Activated T-cell treated with anti-CD3 and anti-CD28 coated beads, Interleukin-2, amount 50 U/mL, for 24 hours (primary cell): Measurements from ENCODE around the gene KRTAP10-2.
"Not testable (repeated sequence)": the region's sequence is repeated elsewhere in the genome, so short reads cannot be mapped to it uniquely, and the experiment has no call there.

Experiments used
- DNase-seq: peaks from one replicate; pipeline ENCODE4 v3.0.0-alpha.2; 2020
- H3K27ac Mint-ChIP-seq: 2 replicates; pipeline ENCODE4 v1.8.0; 2020; ENCODE audit warnings: mild to moderate bottlenecking, mixed read lengths
- H3K27me3 Mint-ChIP-seq: 2 replicates; pipeline ENCODE4 v1.8.0; 2020; ENCODE audit warnings: mixed read lengths
- H3K36me3 Mint-ChIP-seq: 2 replicates; pipeline ENCODE4 v1.8.0; 2020; ENCODE audit warnings: low read depth, mixed read lengths
- H3K4me1 Mint-ChIP-seq: 2 replicates; pipeline ENCODE4 v1.8.0; 2020; ENCODE audit warnings: low read depth, mixed read lengths
- H3K4me3 Mint-ChIP-seq: 2 replicates; pipeline ENCODE4 v1.8.0; 2020; ENCODE audit warnings: mild to moderate bottlenecking, moderate library complexity, mixed read lengths
- H3K9me3 Mint-ChIP-seq: 2 replicates; pipeline ENCODE4 v1.8.0; 2020; ENCODE audit warnings: mixed read lengths

KRTAP10-2 gene

DNA sequence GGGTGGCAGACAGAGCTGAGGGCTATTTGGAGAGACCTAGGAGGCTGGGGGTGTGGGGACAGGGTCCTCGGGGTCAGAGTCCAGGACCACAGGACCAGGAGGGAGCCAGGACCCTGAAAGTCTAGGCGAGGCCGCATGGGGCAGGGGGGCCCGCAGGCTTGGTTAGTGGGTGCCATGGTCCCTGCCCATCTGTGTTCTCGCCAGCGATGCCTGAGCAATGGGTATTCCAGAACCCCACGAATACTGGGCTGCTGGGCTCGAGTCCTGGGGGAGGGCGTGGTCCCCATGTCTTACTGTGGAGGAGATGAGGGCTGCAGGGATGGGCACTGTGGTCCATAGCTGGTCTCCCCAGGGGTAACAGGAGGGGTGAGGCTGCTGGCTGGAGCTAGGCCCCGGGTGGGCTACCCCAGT is 39.0 kb upstream of the KRTAP10-2 start:
- Mint-ChIP-seq H3K4me1 (no peaks in the 10 kb centered on the region), H3K27me3 (peaks cover 14% of the 10 kb centered on the region), H3K9me3 (no peaks in the 10 kb centered on the region), H3K36me3 (no peaks in the 10 kb centered on the region), H3K27ac (no peak overlapping the region), H3K4me3 (no peak overlapping the region)
- DNase-seq, result no peak

DNA sequence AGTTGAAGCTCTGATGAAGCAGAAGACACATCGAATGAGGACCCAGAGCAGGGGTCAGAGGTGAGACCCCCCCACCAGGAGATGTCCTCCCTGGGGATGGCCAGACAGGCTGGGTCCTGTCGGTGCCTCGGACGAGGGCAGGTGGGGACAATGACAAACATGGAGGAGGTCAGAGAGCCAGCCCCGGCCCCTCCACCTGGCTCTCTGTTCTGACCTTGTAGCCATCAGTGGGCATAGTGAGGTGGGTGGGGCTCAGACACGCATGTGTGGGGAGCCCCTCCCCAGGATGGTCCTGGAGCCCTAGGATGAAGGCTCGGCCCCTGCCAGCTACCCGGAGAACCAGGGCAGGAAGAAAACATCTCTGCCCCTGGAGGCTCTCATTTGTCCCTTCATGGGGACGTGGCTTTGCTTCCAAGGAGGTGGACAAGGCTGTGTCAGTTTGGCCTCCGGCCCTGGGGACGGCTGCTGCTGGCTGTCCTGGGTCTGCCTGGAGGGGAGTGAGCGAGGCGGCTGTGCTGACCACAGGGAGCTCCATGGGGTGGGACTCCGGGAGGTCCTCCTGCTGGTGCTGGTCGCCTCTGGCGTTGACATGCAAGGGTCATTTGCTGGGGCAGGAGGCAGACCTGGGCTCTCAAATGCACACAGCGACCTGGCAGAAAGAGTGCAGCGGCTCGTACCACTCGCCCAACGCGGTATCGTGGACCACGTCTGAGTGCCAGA is 38.4 kb upstream of the KRTAP10-2 start:
- Mint-ChIP-seq H3K4me3 (no peak overlapping the region), H3K27me3 (peaks cover 17% of the 10 kb centered on the region), H3K27ac (no peak overlapping the region)

DNA sequence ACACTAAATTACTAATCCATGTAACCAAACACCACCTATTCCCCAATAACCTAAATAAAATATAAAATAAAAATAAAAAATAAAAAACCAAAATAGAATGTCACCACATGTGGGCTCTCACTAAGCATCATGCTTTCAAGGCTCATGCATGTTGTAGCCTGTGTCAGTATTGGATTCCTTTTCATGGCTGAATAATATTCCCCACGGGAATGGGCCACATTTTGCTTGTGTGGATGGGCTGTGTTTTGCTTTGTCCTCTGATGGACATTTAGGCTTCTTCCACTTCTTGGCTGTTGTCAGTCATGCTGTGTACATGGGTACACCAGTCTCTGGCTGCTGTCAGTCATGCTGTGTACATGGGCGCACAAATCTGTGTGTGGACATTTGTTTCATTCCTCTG is 37.8 kb upstream of the KRTAP10-2 start:
- no peaks in the 10 kb centered on the region for H3K36me3 Mint-ChIP-seq
- H3K4me1 Mint-ChIP-seq, result peaks cover 2% of the 10 kb centered on the region
- no peak overlapping the region for H3K4me3 Mint-ChIP-seq
- no peak for DNase-seq
- no peak overlapping the region for H3K27ac Mint-ChIP-seq
- no peaks in the 10 kb centered on the region for H3K9me3 Mint-ChIP-seq
- H3K27me3 Mint-ChIP-seq, result peaks cover 17% of the 10 kb centered on the region

More for the DNA sequence above, 38.4 kb upstream of the KRTAP10-2 start:
- no peaks in the 10 kb centered on the region for H3K9me3 Mint-ChIP-seq
- H3K36me3 Mint-ChIP-seq, result no peaks in the 10 kb centered on the region
- H3K4me1 Mint-ChIP-seq, result no peaks in the 10 kb centered on the region
- no peak for DNase-seq

DNA sequence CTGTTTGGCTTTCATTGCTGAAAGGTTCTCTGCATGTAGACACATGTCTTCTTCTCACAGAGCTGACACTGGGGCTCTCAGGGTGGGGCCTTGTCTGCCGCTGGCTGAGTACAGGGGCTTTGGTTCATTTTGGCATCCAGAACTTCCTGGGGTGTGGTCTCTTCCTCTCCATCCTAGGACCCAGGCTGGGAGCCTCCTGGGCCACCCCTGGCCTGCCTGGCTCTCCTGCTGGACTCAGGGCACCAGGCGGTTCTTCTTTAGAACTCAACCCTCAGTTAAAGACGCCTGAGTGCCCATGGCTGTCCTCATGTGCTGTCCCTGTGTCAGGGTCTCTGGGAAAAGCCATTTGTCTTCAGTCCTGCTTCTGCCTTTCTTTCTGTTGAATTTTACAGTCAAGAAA is 34.6 kb upstream of the KRTAP10-2 start:
- H3K36me3 Mint-ChIP-seq, result no peaks in the 10 kb centered on the region
- H3K4me1 Mint-ChIP-seq, result peaks cover 10% of the 10 kb centered on the region
- H3K4me3 Mint-ChIP-seq, result no peak overlapping the region
- DNase-seq, result peak; percentile 13
- H3K27me3 Mint-ChIP-seq, result peaks cover 17% of the 10 kb centered on the region
- peaks cover 10% of the 10 kb centered on the region for H3K9me3 Mint-ChIP-seq
- H3K27ac Mint-ChIP-seq, result no peak overlapping the region

DNA sequence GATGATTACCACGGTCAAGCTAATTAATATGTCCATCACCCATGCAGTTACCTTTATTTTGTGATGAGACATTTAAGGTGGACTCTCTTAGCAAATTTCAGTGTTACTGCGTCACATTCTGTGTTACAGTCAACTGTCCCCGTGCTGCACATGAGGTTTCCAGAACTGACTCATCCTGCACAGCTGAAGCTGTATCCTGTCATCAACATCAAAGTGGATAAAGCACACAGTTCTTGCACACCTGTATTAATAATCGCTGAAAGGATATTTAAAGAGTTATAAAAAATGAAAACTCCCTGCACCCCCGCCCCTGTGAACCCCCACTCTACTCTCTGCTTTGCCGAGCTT is 32.5 kb upstream of the KRTAP10-2 start:
- H3K4me1 Mint-ChIP-seq, result peaks cover 13% of the 10 kb centered on the region
- H3K27ac Mint-ChIP-seq, result no peak overlapping the region
- H3K4me3 Mint-ChIP-seq, result no peak overlapping the region
- peaks cover 16% of the 10 kb centered on the region for H3K27me3 Mint-ChIP-seq
- no peaks in the 10 kb centered on the region for H3K36me3 Mint-ChIP-seq
- DNase-seq, result peak; percentile 32
- H3K9me3 Mint-ChIP-seq, result peaks cover 10% of the 10 kb centered on the region

DNA sequence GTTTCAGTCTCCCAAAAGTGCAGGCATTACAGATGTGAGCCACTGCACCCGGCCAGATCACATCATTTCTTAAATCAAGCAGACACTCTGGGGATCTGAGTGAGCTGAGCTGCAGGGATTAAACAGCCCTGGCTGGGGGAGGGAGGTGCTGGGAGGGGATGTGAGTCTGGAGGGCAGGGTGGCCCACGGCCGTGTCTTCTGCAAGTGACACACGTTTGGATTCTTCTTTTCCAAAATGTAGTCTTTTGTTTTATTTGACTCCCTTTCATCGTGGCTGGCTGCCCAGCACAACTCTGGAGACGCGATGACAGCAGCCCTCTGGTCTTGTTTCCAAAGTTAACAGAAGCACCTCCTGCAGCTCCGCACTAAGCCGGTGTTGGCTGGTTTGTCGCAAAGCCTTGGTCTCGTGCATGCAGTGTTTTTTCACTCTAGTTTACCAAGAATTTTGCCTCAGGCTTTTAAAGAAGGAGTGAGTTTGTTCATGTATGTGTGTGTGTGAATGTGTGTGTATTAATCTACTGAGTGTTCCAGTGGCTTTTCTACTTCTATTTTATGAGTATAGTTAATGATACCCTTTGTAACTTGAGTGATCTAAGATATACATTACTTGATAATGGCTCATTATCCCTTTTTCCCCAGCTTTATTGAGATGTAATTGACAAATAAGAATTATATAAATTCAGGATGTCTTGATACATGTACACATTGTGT is 31.9 kb upstream of the KRTAP10-2 start:
- Mint-ChIP-seq H3K4me1 (peaks cover 13% of the 10 kb centered on the region), H3K27ac (no peak overlapping the region), H3K27me3 (peaks cover 16% of the 10 kb centered on the region), H3K36me3 (no peaks in the 10 kb centered on the region), H3K9me3 (peaks cover 10% of the 10 kb centered on the region), H3K4me3 (no peak overlapping the region)
- DNase-seq, result no peak

DNA sequence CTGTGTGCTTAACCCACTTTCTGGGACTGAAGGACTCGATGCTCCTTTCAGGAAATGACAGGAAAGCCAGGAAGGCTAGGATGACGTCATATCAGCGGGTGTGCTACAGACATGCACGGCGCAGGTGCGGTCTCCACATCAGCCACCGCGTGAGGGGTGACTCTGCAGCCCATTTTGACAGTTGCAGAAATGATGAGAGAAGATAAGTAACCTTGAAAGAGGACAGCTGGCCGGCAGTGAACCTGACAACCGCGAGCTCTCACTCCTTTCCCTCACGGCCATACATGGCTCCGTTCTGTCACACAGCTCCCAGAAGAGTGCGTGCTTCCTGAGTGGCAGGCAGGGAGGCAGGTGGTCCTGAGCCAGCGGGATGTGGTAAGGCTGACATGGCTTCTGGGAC is 30.8 kb upstream of the KRTAP10-2 start:
- Mint-ChIP-seq H3K27me3 (peaks cover 16% of the 10 kb centered on the region), H3K36me3 (no peaks in the 10 kb centered on the region)

DNA sequence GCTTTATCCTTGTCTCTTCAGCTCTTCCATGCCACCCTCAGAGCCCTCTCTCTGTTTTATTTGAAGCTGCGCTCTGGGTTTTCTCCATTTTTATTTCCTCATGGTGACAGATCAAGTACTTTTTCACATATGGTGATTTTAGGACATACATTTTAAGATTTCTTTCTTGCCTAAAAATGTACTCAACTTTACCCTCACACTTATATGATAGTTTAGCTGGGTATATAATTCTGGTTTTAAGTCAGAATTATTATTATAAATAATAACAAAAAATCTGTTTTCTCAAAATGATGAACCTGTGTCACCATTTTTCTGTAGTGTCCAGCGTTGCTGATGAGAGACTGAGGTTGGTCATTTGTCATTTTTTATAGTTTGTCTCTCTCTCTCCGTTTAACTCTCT is 29.9 kb upstream of the KRTAP10-2 start:
- no peak overlapping the region for H3K4me3 Mint-ChIP-seq
- peaks cover 13% of the 10 kb centered on the region for H3K4me1 Mint-ChIP-seq
- H3K36me3 Mint-ChIP-seq, result no peaks in the 10 kb centered on the region
- H3K27ac Mint-ChIP-seq, result no peak overlapping the region
- peaks cover 10% of the 10 kb centered on the region for H3K27me3 Mint-ChIP-seq
- peaks cover 22% of the 10 kb centered on the region for H3K9me3 Mint-ChIP-seq
- DNase-seq, result no peak

More for the DNA sequence above, 30.8 kb upstream of the KRTAP10-2 start:
- DNase-seq, result no peak
- Mint-ChIP-seq H3K27ac (no peak overlapping the region), H3K4me1 (peaks cover 13% of the 10 kb centered on the region), H3K9me3 (peaks cover 16% of the 10 kb centered on the region), H3K4me3 (no peak overlapping the region)

DNA sequence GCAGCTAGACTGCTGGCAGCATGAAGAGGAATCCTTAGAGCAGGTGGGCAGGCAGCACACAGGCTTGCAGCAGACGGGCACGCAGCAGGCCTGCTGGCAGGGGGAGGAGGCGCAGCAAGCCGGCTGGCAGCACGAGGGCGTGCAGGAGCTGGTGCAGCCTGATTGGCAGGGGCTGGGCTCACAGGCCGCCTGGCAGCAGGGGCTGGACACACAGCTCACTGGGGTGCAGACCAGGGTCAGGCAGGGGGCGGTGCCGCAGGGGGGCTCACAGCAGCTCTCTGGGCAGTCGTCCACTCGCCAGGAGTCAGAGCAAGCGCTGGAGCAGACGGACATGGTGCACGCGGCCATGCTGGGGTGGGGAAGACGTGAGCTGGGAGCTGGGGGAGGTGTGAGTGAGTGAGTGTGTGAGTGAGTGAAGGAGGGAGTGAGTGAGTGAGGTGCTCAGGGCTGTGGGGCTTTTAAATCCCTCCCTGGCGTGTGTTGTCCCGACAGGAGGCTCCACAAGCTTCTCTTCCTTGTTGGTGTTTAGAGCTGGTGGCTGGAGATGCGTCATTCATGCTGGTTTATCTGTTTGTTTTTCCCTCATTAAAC is 29.0 kb upstream of the KRTAP10-2 start, which contains the start of gene KRTAP10-5:
Gene KRTAP10-5, minus strand, starts transcription at position 374 of the 591 bp plus-strand sequence. Its CDS starts 26 bp downstream, at position 348.
- H3K4me1 Mint-ChIP-seq, result peaks cover 13% of the 10 kb centered on the region
- not testable (repeated sequence) for H3K4me3 Mint-ChIP-seq, H3K27ac Mint-ChIP-seq, H3K36me3 Mint-ChIP-seq, H3K27me3 Mint-ChIP-seq
- DNase-seq, result peak; percentile 29
- peaks cover 22% of the 10 kb centered on the region for H3K9me3 Mint-ChIP-seq

DNA sequence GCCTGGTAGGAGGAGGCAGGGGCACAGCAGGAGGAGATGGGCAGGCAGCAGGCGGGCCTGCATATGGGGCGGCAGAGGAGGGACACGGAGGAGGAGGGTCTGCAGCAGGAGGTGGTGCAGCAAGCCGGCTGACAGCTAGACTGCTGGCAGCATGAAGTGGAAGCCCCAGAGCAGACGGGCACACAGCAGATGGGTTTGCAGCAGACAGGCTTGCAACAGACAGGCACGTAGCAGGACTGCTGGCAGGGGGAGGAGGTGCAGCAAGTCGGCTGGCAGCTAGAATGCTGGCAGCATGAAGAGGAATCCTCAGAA is 28.5 kb upstream of the KRTAP10-2 start:
- Mint-ChIP-seq H3K4me1 (peaks cover 15% of the 10 kb centered on the region), H3K27ac (no peak overlapping the region), H3K9me3 (peaks cover 22% of the 10 kb centered on the region), H3K36me3 (no peaks in the 10 kb centered on the region), H3K4me3 (no peak overlapping the region), H3K27me3 (peaks cover 5% of the 10 kb centered on the region)
- DNase-seq, result no peak

DNA sequence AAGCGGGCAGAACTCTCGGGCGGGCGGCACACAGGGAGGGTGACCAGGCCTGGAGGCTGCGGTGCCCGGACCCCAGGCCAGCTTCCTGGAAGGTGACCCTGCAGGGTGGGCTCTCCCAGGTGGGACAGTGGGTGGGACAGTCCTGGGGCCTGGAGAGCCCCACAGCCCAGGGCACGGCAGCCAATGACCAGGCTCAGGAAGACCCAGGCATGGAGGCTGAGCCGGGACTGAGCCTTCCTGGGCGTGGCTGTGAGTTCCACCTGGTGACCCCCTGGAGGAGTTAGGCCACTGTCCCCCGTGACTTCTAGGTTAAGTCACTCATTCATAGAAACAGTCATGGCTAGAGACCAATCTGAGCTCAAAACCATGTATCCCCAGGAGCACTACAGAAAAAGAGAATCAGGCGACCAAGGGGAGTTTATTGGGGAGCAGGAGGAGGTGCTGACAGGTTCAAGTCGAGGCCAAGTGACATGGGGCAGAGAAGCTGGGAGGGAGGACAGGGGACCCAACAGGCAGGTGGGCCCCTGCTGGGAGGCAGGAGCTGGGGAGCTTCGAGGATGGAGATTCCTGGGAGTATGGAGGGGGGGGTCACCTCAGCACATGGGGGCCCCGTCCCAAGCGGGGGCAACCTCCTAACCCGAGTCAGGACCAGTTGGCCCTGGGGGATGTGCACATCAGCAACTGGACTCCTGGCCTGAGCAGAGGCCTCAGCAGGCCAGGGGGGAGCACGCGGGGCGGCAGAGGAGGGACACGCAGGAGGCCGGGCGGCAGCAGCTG is 27.9 kb upstream of the KRTAP10-2 start:
- Mint-ChIP-seq H3K4me3 (no peak overlapping the region), H3K27me3 (peaks cover 9% of the 10 kb centered on the region), H3K36me3 (no peaks in the 10 kb centered on the region), H3K4me1 (peaks cover 19% of the 10 kb centered on the region), H3K27ac (no peak overlapping the region), H3K9me3 (peaks cover 22% of the 10 kb centered on the region)
- peak; percentile 14 for DNase-seq

DNA sequence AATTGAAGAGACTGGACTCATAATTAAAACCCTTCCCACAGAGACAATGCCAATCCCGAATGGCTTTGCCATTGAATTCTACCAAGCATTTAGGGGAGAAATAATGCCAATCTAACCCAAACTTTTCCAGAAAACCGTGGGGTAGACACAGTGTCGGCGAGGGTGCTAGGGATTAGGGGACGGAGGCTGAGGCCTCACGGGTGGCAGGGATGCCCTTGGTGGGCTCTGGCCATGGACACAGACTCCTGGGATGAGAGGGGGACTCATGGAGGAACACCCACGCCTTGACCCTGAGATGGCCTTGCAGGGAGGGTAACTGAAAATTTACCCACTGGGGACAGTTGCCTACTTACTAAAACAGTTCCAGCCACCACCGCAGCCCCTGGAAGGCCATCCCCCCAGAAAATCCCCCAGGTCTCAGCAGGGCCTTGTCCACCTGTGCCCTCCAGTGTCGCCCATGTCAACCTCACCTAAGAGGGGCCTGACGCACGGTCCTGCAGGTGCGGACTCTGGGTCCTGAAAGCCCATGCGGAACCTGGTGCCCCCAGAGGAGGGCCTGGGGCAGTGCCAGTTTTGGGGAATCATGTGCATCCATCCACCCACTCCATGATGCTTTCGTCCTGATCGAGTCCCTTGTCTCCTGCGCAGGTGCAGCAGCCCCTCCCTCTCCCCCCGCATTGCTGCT is 27.2 kb upstream of the KRTAP10-2 start:
- no peak overlapping the region for H3K27ac Mint-ChIP-seq
- H3K27me3 Mint-ChIP-seq, result peaks cover 9% of the 10 kb centered on the region
- peak; percentile 5 for DNase-seq
- H3K36me3 Mint-ChIP-seq, result no peaks in the 10 kb centered on the region
- no peak overlapping the region for H3K4me3 Mint-ChIP-seq
- H3K9me3 Mint-ChIP-seq, result peaks cover 22% of the 10 kb centered on the region
- peaks cover 12% of the 10 kb centered on the region for H3K4me1 Mint-ChIP-seq

DNA sequence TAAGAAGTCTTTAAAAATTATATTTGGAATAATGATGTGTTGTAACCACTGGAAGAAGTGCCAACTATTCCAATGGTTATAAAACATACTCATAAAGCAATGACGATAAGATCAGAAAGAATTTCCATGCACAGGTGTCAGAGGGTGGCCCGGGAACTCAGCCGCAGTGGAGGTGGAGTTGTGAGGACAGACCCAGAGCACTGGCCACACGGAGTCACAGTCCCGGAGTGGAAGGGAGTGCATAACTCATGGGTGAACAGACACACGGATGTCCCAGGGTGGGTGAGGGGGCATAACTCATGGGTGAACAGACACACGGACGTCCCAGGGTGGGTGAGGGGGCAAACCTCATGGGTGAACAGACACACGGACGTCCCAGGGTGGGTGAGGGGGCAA is 24.7 kb upstream of the KRTAP10-2 start:
- DNase-seq, result peak; percentile 5
- peaks cover 12% of the 10 kb centered on the region for H3K27me3 Mint-ChIP-seq
- H3K9me3 Mint-ChIP-seq, result peaks cover 12% of the 10 kb centered on the region
- H3K36me3 Mint-ChIP-seq, result no peaks in the 10 kb centered on the region
- H3K27ac Mint-ChIP-seq, result no peak overlapping the region
- H3K4me3 Mint-ChIP-seq, result no peak overlapping the region
- H3K4me1 Mint-ChIP-seq, result peaks cover 9% of the 10 kb centered on the region
